NAMALWA (cell line): ENCODE results near the gene CXXC5.

Experiments used
- DNase-seq: peaks from one replicate; pipeline ENCODE4 v3.0.0-alpha.2; 2015; ENCODE audit warnings: low spot score

The CXXC5 gene

DNA sequence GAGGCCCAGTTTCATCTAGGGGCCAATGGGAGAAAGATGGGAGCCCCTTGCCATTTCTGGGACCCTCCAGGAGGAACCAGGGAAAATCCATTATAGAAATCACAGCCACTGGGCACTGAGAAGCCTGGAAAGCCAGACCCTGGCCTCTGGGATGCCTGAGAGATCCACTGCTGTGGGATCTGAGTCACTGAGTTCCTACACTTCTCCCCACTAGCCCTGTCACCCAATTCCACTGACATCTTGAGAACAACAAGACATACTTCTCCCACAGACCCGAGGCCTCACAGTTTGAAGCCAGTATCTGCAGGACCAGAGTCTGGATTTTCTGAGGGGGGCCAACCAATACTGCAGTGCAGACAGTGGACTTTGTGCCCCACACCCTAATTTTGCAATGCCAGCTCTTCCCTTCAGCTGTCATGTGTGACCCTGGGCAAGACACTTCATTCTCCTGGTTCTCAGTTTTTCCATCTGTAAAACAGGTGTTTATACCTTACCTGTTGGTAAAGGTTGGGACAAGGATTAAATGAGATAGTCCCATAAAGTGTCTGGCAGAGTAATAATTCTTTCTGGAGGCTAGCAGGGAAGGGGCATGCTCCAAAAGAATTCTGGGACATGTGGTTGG lies 46.5 kb downstream of the CXXC5 start:
- no peak for DNase-seq

DNA sequence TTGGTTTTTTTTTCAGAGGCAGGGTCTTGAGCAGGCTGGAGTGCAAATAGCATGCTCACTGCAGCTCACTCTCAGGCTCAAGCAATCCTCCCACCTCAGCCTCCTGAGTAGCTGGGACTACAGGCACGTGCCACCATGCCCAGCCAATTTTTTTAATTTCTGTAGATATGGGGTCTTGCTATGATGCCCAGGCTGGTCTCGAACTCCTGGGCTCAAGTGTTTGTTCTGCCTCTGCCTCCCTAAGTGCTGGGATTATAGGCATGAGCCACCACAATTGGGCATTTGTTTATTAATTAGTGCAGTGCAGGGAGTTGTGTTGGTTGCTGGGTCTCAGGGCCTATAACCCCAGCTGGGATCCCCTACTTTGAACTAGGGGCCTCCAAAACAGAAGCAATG lies 47.0 kb downstream of the CXXC5 start:
- no peak for DNase-seq

DNA sequence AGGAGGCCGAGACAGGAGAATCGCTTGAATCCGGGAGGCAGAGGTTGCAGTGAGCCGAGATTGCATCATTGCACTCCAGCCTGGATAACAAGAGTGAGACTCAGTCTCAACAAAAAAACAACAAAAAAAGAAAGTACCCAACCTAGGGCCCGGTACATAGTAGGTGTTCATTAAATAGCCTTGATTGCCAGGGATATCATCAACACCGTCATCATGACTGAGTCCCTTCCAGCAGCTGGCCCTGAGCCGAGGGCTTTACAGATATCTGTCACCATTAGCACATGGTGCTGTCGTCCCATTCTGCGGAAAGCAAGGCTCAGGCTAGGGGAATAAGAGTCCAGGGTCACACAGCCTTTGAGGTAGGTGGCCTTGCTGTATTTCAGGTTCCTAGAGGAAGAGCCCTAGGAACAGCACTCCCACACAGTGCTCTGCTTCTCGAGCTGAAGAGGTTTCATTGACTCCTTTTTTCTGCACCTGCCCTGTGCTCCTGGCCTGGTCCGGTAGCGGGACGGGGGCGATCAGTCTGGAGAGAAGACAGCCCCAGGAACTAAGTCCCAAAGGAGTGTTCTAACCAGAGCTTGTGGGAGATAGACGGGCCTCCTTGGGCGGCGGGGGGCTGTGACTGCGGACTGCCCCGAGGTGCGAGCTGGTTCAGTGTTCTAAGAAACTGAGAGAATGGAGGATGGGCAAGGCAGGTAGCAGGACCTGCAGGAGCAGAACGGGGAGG lies 48.2 kb downstream of the CXXC5 start:
- DNase-seq = no peak

DNA sequence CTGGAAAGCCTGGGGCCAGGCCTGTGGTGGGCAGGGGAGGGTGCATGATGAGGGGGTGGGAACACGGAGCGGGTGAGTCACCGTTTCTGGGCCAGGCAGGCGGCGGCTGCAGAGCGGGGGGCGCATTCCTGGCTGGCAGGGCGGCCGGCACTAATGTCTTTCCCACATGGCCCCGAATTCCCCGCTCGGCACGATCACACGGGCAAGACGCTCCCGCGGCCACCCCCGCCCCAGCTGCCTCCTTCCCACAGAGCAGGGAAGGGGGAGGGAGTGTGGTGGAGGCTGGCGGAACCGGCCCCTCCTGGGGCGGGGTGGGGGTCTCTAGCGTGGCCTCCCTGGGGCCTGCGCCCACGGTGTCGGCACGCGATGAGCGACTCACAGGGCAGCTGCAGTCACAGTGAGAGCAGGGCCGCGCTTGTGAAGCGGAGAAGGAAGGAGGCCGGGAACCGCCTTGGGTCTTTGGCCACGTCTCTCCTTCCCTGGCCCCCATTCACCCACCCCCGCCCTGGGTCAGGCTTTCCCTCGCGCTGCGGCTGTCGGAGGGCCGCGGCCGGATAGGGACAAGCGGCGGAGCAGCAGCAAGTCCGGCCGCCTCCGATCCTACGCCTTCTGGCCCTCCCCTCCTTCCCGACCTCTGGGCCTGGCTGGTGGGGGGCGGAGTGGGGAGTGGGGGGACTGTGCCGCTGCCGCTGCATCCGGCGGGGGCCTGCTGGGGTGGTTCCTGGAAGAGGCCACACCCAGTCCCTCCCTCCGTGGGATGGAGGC lies 48.9 kb downstream of the CXXC5 start:
- DNase-seq = no peak

DNA sequence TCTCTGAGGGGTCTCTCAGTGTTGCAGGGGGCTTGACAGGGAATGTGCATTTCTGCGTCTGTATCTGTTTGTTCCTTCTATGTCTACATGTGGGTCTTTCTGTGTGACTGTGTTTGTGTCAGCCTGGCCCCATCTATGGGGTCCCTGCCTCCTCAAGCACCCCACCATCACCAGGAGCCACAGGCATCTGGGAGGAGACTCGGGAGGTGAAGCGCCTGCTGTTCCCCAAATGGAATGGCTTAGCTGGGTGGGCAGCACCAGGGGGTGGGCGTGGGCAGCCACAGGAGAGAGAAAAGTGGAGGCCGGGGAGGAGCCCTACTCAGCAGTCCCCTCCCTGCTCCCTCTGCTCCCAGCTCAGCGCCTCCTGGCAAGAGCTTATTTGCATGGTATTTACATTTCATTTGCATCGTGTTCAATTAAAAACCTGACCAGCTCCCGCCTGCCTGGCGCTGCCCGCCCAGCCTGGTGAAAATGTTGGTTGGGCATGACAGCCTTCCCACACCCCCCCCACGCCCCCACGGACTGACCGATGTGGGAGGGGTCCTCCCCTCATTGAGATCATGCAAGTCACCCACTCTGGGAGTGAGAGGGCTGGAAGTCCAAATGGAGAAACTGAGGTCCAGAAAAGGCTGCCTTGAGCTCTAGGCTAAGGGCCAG lies 50.5 kb downstream of the CXXC5 start:
- DNase-seq = peak; percentile 77

DNA sequence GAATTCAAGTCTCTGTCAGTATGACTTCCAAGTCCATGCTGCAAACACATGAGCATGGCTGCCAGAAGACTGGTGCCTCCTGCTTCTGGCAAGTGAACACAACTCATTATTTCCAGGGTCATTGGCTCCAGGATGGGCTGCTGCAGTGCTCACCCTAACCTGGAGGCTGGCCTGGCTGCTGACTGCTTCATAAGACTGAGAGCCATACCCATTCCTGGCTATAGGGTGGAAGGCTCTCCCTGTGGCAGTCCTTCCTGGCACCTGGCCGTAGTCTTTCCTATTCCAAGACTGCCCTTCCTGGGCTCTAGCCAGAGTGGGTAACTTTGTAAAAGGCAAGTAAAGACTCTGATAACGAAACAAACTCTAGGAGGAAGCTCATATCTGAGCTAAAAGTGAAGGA lies 51.2 kb downstream of the CXXC5 start:
- no peak for DNase-seq

DNA sequence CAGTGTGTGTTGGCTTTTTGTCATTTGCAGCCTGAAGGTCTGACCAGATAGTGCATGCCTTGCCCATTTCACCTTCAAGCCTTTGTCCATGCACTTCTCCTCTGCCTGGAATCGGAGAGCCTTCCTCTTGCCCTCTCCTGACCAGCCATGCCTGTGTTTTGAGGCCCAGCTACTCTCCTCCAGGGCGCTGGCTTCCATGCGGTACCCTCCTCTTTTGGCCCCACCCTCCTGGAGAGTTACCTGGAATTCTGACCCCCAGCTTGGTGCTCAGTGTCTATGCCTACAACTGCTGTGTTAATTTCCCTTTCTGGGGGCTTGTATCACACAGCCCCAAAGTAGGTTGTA lies 52.5 kb downstream of the CXXC5 start:
- no peak for DNase-seq

DNA sequence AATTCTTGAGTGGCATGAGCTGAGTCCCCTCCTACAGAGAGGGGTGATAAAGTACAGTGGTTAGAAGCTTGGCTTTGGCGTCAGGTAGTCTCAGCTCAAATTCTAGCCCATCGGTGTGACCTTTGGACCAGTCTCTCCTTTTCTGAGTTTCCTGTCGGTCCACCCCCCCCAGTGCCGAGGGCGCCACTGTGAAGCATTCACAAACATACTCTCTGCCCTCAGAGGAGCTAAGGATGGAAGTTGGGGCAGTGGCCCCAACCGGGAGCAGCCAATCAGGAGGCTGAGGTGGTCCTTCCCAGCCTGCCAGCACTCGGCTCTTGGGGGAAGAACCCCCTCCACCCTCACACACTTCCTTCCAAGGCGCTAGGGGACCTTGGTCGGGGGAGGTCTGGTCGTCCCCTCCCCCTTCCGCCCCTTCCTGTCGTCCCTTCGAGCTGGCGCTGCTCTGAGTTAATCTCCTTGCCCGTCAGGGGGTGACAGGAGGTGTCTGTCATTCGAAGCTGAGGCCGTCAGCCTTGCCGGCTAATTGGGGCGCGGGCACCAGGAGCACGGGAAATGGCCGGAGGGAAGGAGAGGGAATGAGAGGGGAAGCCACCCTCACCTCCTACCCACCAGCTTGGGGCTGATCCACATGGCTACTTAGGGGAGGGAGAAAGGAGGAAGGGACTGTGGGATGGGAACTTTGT lies 53.0 kb downstream of the CXXC5 start:
- peak; percentile 54 for DNase-seq

DNA sequence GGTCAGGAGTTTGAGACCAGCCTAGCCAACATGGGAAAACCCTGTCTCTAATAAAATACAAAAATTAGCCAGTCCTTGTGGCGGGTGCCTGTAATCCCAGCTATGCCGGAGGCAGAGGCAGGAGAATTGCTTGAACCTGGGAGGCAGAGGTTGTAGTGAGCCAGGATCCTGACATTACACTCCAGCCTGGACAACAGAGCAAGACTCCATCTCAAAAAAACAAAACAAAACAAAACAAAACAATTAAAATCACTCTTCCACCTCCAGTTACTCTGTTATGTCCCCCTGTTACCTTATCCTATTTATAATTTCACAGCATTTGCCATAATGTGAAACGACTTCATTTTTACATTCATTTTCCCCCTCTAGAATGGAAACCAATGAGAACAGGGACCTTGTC lies 54.4 kb downstream of the CXXC5 start:
- DNase-seq = no peak

DNA sequence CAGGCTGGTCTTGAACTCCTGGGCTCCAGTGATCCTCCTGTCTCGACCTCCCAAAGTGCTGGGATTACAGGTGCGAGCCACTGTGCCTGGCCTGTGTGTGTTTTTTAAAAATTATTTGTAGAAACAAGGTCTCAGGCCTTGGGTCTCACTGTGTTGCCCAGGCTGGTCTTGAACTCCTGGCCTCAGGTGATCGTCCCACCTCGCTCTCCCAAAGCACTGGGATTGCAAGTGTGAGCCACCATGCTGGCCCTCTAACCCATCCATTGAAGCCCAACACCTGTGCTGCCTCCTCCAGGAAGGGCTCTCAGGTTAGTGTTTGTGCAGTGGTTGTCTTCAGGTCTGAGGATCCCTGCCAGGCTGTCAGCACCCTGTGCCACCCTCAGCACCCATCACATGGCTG lies 56.6 kb downstream of the CXXC5 start:
- DNase-seq = no peak

DNA sequence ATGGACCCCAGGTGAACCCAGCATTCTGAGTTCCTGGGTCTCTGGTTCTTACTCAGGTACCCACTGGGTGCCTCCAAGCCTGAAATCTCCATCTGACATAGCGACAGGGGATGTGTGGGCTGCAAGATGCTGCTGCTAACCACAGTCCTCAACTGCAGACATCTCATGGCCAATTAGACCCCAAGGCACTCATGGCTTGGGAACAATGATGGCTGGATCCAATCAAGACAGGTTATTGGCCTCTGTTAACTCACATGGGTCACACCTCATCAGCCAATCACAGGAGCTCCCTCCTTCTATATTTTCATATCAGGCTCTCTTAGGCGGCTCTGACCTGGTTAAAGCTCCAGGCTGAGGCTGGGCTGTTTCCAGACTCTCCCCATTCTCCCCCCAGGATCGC lies 57.0 kb downstream of the CXXC5 start:
- DNase-seq = peak; percentile 33

DNA sequence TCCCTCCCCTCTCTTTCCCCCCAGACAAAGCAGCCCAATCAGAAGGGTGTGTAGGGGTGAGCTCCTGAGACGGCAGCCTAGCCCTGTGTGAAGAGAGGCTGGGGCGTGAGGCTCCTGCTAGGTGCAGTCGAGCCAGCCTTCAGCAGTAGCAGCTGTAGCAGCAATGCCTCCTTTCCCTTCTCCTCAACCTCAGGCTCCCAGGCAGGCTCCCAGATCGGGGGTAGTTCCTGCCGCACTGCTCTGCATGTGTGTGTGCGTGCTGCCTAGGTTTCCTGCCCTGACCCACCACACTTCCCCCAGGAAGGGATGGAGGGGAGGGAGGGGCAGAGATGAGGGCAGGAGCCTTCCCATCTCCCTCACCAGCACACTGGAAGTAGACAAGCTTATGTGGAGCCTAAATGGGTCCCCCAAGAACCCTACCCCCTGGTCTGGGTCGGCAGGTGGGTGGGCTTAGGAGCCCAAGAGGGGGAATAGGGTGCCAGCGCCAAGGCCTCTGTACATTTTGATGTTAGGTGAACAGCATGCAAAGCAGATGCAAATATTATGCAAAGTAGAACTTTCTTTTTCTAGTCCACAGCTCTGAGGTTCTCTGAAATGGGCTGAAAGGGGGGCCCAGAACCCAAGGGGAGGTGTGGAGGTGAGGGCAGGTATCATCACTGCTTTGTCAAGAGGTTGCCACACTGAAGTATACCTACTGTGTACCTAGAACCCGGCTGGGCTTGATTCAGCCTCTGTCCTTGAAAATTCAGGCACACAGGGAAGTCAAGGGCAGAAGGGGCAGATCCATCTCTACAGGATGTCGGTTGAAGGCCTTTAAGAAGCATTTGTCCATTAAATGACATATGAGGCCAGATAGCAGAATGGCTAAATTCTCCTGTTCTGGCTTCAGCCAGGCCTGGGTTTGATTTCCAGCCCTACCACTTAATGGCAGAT lies 57.8 kb downstream of the CXXC5 start:
- peak; percentile 65 for DNase-seq

DNA sequence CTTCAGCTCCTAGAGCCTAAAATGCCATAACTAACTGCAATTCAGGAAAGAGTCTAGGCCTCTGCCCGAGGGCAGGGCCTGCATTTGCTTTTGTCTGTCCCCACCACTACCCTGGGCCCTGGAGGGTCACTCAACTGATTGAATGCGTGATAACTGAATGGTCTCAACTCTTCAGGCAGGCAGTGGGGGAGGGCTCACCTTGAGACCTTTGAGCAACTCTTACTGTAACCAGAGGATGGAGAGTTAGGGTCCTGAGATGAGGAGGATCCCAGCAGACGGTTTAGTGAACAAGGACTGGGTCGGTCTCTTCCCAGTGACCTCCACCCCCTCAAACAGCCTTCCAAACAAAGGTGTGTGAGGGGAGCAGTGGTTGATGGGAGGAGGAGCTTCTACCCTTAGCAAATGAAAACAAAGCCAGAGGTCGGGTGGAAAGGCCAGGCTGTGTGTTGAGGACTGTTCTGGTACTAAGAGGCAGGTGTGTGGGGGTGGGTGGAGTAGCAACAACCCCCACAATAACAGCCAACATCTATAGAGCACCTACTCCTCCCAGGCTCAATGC lies 59.4 kb downstream of the CXXC5 start:
- DNase-seq = peak; percentile 36

DNA sequence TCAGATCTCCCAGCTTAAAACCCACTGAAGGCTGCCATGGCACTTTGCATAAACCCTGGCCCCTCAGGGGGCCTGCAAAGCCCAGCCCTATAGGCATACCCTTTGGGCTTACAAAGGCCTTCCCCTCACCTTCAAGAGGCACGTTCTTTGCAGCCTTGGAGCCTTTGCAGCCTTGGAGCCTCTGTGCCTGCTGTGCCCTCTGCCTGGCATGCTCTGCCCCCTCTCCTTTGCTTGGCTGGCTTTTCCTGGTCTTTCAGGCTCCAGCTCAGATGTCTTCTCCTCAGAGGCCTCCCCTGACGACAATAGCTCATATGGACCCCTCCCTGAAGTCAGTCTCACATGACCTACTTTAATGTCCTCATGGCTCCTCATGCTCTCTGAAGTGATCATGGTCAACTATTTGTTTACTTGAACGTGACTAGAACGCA lies 60.3 kb downstream of the CXXC5 start:
- peak; percentile 58 for DNase-seq

DNA sequence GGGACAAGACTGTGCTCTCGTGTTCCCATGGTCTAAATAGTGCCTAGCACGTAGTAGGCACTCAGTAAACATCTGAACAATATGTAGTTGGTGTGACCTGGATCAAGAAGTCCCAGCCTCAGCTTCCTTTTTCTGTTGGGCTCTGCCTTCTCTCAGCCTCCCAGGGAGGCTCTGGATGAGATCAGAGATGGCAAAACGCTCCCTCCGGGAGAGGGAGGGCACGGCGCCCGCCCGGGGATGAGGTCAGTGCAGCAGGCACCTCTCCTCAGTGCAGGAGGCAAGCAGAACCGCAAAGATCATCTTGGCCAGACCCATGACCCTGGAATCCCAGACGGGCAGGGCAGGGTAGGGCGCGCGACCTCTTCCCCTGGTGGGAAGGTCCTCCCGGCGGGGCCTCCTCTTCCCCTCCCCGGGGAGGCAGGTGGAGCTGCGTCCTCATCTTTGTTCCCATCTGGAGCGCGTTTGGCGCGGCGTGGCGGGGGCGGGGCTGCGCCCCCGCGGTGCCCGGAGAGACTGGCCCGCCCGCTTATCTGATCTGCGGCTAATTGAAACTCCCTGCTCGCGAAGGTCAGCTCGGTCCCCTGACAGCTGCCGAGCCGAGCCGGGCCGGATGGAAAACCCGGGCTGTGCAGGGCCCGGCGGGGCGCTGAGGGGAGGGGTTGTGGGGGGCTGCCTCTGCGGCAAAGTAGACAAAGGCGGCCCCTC lies 60.9 kb downstream of the CXXC5 start:
- DNase-seq = peak; percentile 63

DNA sequence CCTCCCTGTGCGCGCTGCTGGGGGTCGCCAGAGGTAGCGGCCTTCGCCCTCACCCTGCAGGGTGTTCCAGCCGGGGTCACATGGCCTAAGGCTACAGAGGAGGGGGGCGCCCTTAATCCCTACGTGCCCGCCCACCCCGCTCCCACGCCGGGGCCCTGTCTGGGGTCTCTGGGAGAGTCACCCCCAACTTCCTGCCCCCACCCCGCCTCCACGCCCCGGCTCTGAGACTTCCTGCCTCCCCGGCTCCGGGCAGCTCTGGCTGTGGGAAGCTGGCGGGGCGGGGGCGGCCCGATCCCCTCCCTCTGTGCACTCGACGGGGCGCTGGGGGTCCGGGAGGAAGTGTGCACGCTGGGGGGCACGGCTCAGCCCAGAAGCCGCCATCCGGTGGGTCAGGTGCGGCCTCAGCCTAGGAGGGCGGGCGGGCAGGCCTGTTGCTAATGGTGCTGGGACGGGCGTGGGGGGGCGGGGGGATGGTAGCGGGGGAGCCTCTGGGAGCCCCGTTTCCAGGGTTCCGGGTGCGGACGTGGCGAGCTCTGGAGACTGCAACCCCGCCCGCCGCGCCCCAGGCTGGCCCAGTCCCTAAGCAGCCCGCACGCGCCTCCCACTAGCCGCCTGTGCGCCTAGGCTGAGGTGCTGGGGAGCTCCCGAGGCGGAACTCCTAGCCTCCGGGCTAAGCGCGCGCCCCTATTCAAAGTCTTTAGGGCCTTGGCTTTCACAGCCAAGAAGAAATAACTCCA lies 61.6 kb downstream of the CXXC5 start:
- DNase-seq = peak; percentile 50

DNA sequence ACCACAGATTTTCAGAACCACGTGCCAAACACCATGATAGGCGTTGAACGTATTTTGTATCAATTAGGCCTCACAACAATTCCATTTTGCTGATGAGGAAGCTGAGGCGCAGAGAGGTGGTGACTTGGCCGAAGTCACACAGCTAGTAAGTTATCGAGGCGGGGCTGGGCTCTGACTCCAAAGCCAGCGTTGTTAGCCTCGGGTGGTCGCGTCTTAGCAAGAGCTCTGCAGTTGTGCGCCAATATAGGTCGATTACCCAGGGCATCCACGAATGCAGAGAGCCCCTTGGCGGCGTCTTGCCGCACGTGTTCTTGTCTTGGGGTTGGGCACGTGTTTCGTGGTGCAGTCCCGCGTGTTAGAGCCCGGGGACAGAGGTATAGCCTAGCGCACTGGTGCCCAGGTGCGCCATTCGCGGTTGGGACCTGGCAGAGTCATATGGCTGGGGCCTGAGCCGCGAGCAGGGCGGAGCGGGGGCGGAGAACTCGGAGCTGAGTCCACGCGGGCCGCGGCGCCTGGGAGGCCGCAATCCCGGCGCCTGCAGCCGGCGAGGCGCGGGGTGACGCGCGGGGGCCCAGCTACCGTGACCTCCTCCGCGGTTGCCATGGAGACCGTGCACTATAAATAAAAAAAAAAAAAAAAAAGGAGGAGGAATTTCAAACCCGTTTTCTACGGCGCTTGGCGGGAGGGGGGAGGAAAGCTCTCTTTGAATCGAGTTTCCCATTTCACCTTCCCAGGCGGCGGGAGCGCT lies 62.3 kb downstream of the CXXC5 start:
- peak; percentile 81 for DNase-seq

DNA sequence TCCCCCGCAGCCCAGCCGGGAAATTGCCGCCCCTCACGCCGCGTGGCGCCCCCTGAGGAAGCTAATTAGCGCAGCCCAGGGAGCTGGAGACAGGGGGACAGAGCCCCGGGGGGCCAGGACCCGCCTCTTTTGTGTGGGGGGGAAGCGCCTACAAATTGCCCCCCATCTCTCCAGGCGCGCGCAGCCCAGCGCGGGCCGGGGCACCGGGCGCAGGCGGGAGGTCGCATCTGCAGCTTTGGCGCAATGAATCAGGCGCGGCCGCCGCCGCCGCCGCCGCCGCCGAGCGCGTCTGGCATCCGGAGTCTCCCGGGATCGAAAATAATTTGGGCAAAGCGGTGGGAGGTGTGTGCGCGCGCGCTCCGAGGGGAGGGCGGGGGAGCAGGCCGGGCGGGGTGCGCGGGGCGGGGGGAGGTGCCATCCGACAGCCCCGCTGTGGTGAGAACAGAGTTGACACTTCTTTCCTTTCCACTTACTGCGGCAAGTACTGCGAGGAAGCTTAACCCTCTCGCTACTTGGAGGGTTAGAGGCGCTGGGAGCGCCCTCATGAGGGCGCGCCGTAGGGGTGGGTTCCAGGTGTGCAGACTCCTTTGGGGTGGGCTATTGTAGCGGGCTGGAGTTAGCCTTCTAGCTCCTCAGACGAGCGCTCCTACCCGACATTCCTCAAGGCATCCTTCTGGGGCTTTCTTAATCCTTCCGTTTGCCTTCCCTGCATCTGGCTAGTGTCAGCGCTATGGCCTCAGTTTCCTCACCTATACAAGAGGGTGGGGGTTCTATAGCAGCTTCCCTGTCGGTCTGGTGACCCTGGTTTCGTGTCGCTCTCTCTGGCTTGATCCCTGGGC lies 63.1 kb downstream of the CXXC5 start:
- peak; percentile 90 for DNase-seq
